CD4-positive, CD25-positive, alpha-beta regulatory T cell (primary cell): ENCODE measurements around the gene RAB17. TPM values are rescaled to one million over a fixed set of nuclear protein-coding genes. Genes with fewer than 3 reads are reported as not detected.

ENCODE experiments used
- ATAC-seq, 2 donors: fragments of 150-1000 bp; cut with Tn5 transposase; one replicate each; pipeline ENCODE4 v1.10.0; 2021; ENCODE audit warnings: low read depth in 2 of 2, moderate number of reproducible peaks in 2 of 2, moderate library complexity in 1 of 2
- DNase-seq, 3 donors: peaks; one replicate each; pipeline versions ENCODE4 v3.0.0 to v3.0.0-alpha.2; 2012 to 2022; ENCODE audit warnings: mixed read lengths in 1 of 3
- H3K27ac ChIP-seq: one replicate; pipeline ENCODE4 v1.7.0; 2013; ENCODE audit warnings: mild to moderate bottlenecking, low read length; ENCODE audit not compliant: insufficient read depth, poor library complexity, severe bottlenecking
- H3K27me3 ChIP-seq: one replicate; pipeline ENCODE4 v1.7.0; 2013; ENCODE audit warnings: low read length; ENCODE audit not compliant: control insufficient read depth, insufficient read depth
- H3K36me3 ChIP-seq: one replicate; pipeline ENCODE4 v1.7.0; 2013; ENCODE audit warnings: mild to moderate bottlenecking, low read length, moderate library complexity; ENCODE audit not compliant: control insufficient read depth, insufficient read depth
- H3K4me1 ChIP-seq: 2 replicates; pipeline ENCODE4 v1.7.0; 2013; ENCODE audit warnings: mild to moderate bottlenecking, low read length; ENCODE audit not compliant: insufficient read depth, control insufficient read depth, poor library complexity, severe bottlenecking
- H3K4me3 ChIP-seq: one replicate; pipeline ENCODE4 v1.7.0; 2013; ENCODE audit warnings: low read depth, mild to moderate bottlenecking, low read length, moderate library complexity
- H3K9me3 ChIP-seq, 2 experiments: 1 replicate in 1 of 2; 2 replicates in 1 of 2; pipeline ENCODE4 v1.7.0; 2013; ENCODE audit warnings: low read length in 2 of 2, mild to moderate bottlenecking in 1 of 2, moderate library complexity in 1 of 2; ENCODE audit not compliant: control insufficient read depth in 2 of 2
- H3K27ac Mint-ChIP-seq, 3 donors: one replicate each; pipeline ENCODE4 v1.8.0; 2020 to 2022; ENCODE audit warnings: mild to moderate bottlenecking in 3 of 3, mixed read lengths in 3 of 3, moderate library complexity in 2 of 3
- H3K27me3 Mint-ChIP-seq: one replicate; pipeline ENCODE4 v1.8.0; 2022; ENCODE audit warnings: mild to moderate bottlenecking, mixed read lengths
- H3K36me3 Mint-ChIP-seq: one replicate; pipeline ENCODE4 v1.8.0; 2020; ENCODE audit warnings: mixed read lengths
- H3K4me1 Mint-ChIP-seq, 4 donors: one replicate each; pipeline ENCODE4 v1.8.0; 2020 to 2022; ENCODE audit warnings: mixed read lengths in 4 of 4, mild to moderate bottlenecking in 1 of 4
- H3K4me3 Mint-ChIP-seq, 4 donors: one replicate each; pipeline ENCODE4 v1.8.0; 2020 to 2022; ENCODE audit warnings: mild to moderate bottlenecking in 4 of 4, mixed read lengths in 4 of 4, moderate library complexity in 3 of 4
- H3K9me3 Mint-ChIP-seq, 7 donors: one replicate each; pipeline ENCODE4 v1.8.0; 2020 to 2022; ENCODE audit warnings: mixed read lengths in 7 of 7, mild to moderate bottlenecking in 3 of 7, moderate library complexity in 2 of 7
- polyA plus RNA-seq, 4 donors: library from polyadenylated mRNA; unstranded; fragments of 300-500 nt; fragmentation: Illumina TruSeq; gene quantifications; one replicate each; pipeline ENCODE4 v1.2.3, GENCODE V29; 2021
- total RNA-seq: library from RNA; stranded (reverse); gene quantifications from one replicate; pipeline ENCODE4 v1.2.3, GENCODE V29; 2022

Gene RAB17
- total and polyA plus RNA-seq, 5 donors from 2014 or later = not detected

DNA sequence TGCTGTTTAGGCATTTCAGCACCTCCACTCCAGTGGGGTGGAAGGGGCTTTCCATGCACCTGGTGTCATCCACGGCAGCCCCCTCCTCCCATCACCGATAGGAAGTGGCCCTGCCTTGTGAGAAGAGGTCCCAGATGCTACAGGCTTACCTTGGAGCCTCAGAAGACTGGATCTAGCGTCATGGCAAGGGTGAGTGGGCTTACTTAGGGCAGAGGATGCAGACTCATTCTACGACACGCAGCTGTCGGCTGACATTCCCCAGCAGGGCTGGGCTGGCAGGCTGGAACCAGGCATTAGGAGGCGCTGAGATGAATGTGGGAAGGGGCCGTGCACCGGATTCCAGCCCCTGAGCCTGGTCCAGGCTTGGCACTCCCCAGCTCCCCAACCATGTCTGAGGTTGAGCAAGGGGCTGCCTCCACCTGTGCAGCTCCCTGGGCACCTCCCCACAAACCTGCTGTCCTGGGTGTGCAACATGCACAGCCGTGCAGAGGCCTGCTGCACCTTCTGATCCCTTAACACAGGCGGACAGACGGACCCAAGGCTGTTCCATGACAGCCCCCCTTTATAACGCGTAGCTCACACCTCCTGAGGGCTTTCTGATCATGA, 25.9 kb downstream of the RAB17 start:
- ATAC-seq = no peak
- Mint-ChIP-seq H3K9me3 (peaks cover 0 to 3% (median 0%) of the 10 kb centered on the region in 7 donors), H3K27ac (no peak overlapping the region)

DNA sequence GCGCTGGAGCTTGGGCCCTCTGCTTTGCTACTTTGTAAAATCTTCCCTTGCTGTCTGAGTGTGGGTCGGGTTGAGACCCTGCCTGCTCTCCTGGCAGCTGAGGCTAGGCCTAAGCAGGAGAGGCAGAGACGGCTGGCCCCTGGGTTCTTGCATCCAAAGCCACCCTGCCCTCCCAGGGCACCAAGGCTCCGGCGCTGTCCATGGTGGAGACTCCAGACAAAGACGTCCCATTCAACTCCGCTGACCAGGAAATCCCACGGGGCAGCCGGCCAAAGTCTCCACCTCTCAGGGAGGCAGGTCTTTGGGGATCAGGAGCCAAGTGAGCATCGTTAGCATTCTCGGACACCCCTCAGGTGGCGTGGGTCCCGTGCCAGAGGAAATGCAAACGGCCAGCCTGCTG, 26.7 kb downstream of the RAB17 start:
- no peaks in the 10 kb centered on the region for H3K9me3 ChIP-seq
- H3K9me3 Mint-ChIP-seq = peaks cover 0 to 3% (median 0%) of the 10 kb centered on the region in 7 donors
- no peak overlapping the region for H3K27ac ChIP-seq
- H3K4me3 ChIP-seq = no peak overlapping the region
- H3K4me3 Mint-ChIP-seq = no peak overlapping the region
- H3K36me3 Mint-ChIP-seq = no peaks in the 10 kb centered on the region
- no peaks in the 10 kb centered on the region for H3K36me3 ChIP-seq
- no peaks in the 10 kb centered on the region for H3K4me1 Mint-ChIP-seq
- no peak for ATAC-seq
- DNase-seq = no peak
- H3K4me1 ChIP-seq = no peaks in the 10 kb centered on the region
- H3K27me3 Mint-ChIP-seq = peaks cover 5% of the 10 kb centered on the region
- no peaks in the 10 kb centered on the region for H3K27me3 ChIP-seq
- H3K27ac Mint-ChIP-seq = no peak overlapping the region

More for the DNA sequence above, 25.9 kb downstream of the RAB17 start:
- no peak overlapping the region for H3K27ac ChIP-seq
- no peaks in the 10 kb centered on the region for H3K4me1 Mint-ChIP-seq
- H3K4me3 ChIP-seq = no peak overlapping the region
- no peaks in the 10 kb centered on the region for H3K36me3 ChIP-seq
- no peaks in the 10 kb centered on the region for H3K36me3 Mint-ChIP-seq
- H3K27me3 Mint-ChIP-seq = no peaks in the 10 kb centered on the region
- H3K4me1 ChIP-seq = no peaks in the 10 kb centered on the region
- no peak overlapping the region for H3K4me3 Mint-ChIP-seq
- H3K27me3 ChIP-seq = no peaks in the 10 kb centered on the region
- H3K9me3 ChIP-seq = no peaks in the 10 kb centered on the region
- DNase-seq = no peak

DNA sequence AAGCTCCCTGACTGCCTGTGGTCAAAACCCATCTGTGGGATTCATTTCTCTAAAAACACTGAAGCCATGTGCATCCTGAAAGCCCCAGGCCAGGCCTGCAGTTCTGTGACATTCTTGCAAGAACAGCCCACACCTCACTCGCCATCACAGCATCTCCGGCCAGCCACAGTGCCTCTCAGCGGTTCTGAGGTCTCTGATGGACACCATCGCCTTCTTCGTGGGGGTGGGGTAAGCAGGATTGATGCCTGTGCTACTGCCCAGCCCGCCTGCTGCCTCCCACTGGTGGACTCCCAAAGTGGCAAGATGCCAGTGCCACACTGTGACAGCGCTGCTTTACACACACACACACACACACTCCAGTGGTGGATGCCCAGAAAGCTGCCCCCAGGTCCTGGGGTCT, 29.3 kb downstream of the RAB17 start:
- no peaks in the 10 kb centered on the region for H3K36me3 ChIP-seq
- H3K4me3 Mint-ChIP-seq = no peak overlapping the region
- H3K27ac ChIP-seq = no peak overlapping the region
- peaks cover 0 to 3% of the 10 kb centered on the region in 2 experiments for H3K9me3 ChIP-seq
- H3K36me3 Mint-ChIP-seq = peaks cover under 1% of the 10 kb centered on the region
- no peaks in the 10 kb centered on the region for H3K4me1 ChIP-seq
- H3K9me3 Mint-ChIP-seq = peaks cover 0 to 5% (median under 1%) of the 10 kb centered on the region in 7 donors
- no peak overlapping the region for H3K27ac Mint-ChIP-seq
- H3K4me3 ChIP-seq = no peak overlapping the region
- peaks cover 3% of the 10 kb centered on the region for H3K27me3 ChIP-seq
- H3K27me3 Mint-ChIP-seq = peaks cover 23% of the 10 kb centered on the region
- no peak for DNase-seq
- no peak for ATAC-seq
- H3K4me1 Mint-ChIP-seq = peaks cover 0 to 9% (median 4%) of the 10 kb centered on the region in 4 donors

DNA sequence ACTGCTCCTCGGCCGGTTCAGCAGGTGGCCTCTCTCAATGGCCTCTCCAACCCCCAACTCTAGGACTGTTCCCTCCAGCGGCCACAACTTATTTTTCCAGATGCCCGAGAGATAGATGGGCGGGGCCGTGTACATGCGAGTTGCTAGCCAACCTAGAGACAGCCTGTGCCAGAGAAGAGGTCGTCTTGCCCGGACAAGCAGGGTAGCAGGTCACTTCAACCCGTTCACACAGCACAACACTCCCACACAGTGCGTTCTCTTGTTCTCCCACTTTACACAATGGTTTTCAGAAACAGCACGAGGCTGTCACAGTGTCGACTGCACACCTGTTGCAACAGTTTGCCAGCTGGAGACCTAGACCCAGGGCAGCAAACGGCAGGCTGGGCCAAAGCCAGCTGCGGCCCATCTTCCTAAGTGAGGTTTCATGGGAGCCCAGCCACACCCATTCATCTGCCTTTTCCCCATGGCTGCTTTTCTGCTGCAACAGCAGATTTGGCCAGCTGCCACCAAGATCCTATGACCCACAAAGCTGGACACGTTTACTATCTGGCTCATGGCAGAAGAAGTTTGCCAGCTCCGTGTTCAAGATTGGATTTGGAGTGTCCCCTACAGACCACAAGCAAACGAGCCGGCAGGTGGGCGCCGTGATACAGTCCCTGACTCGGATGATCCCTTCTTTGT, 31.4 kb downstream of the RAB17 start:
- Histone ChIP-seq H3K27ac (no peak overlapping the region), H3K4me1 (no peaks in the 10 kb centered on the region), H3K9me3 (peaks cover 7 to 12% of the 10 kb centered on the region in 2 experiments), H3K27me3 (peaks cover 6% of the 10 kb centered on the region), H3K4me3 (no peak overlapping the region), H3K36me3 (no peaks in the 10 kb centered on the region)
- no peak for ATAC-seq
- H3K9me3 Mint-ChIP-seq = peaks cover 0 to 11% (median 5%) of the 10 kb centered on the region in 7 donors
- no peak overlapping the region for H3K4me3 Mint-ChIP-seq
- H3K36me3 Mint-ChIP-seq = peaks cover 4% of the 10 kb centered on the region
- no peak overlapping the region for H3K27ac Mint-ChIP-seq
- no peak for DNase-seq
- H3K27me3 Mint-ChIP-seq = peaks cover 28% of the 10 kb centered on the region
- peaks cover 0 to 10% (median 4%) of the 10 kb centered on the region in 4 donors for H3K4me1 Mint-ChIP-seq

DNA sequence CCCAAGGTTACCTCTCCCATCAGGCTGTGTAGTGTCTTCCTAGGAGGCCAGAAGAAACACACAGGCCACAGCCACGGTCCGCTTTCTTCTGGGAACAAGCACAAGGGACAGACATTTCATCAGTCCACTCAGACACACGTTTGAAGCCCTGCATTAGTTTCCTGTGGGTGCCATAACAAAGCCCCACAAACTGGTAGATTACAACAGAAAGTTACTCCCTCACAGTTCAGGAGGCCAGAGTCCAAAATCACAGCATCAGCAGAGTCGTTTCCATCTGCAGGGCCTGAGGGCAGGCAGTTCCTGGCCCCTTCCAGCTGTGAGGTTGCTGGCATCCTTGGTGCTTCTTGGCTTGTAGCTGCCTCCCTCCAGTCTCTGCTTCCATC, 32.9 kb downstream of the RAB17 start:
- peaks cover 7 to 12% of the 10 kb centered on the region in 2 experiments for H3K9me3 ChIP-seq
- H3K36me3 Mint-ChIP-seq = peaks cover 4% of the 10 kb centered on the region
- peaks cover 6% of the 10 kb centered on the region for H3K27me3 ChIP-seq
- peak overlapping the region in 2 of 3 donors; percentile 16 to 23 for H3K27ac Mint-ChIP-seq
- no peak overlapping the region for H3K4me3 ChIP-seq
- peaks cover 28% of the 10 kb centered on the region for H3K27me3 Mint-ChIP-seq
- no peaks in the 10 kb centered on the region for H3K36me3 ChIP-seq
- no peak overlapping the region for H3K27ac ChIP-seq
- peaks cover 0 to 12% (median 4%) of the 10 kb centered on the region in 4 donors for H3K4me1 Mint-ChIP-seq
- no peaks in the 10 kb centered on the region for H3K4me1 ChIP-seq
- no peak for DNase-seq
- ATAC-seq = peak in 1 of 2 donors; percentile 4
- peak overlapping the region in 2 of 4 donors; percentile 11 to 61 for H3K4me3 Mint-ChIP-seq
- H3K9me3 Mint-ChIP-seq = peaks cover 0 to 12% (median 5%) of the 10 kb centered on the region in 7 donors

DNA sequence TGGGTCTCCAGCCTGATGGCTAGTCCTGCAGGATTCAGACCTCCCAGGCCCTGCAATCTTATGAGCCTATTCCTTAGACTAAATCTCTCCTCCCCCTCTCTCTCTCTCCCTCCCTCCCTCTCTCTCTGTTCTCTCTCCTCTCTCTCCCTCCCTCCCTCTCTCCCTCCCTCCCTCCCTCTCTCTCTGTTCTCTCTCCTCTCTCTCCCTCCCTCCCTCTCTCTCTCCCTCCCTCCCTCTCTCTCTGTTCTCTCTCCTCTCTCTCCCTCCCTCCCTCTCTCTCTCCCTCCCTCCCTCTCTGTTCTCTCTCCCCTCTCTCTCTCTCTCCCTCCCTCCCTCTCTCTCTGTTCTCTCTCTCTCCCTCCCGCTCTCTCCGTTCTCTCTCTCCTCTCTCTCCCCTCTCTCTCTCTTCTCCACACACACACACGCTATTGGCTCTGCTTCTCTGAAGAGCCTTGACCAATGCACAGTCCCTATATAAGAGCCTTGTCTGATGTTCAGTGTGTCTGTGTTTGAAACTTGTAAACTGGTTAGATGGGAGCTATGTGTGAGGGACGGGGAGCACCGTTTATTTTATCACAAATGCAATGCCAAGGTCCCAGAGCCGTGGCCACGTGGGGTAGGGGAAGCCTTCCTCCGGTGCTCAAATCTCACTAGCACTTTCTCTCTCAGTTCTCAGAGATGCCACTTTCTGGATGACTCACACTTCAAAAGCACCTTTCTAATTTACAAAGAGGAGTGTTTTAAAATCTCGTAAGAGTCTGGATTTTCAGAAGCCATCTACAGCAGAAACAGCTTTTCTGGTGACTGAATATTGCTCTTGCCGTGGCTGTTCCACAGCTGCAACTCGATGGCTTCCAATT, 33.5 kb downstream of the RAB17 start:
- peaks cover 6% of the 10 kb centered on the region for H3K27me3 ChIP-seq
- H3K27me3 Mint-ChIP-seq = peaks cover 28% of the 10 kb centered on the region

DNA sequence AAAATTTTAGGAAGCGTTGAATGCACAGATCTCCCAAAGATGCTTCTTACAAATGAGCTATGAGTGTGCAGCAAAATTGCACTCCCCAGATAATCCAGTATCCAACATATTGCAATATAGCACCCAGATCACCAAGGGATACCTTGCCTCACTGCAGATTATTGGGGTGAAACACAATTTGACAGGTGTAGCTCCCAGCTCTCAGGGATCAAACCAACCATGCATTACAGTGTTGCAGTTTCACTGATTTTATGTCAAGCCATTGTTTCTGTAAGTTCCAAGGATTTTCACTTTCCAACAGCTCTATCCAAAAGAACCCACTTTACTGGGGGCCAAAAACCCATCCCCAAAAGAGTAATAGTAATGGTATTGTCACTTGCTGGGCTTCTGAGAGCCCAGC, 35.0 kb downstream of the RAB17 start:
- Mint-ChIP-seq H3K4me1 (peaks cover 0 to 12% (median 4%) of the 10 kb centered on the region in 4 donors), H3K27me3 (peaks cover 28% of the 10 kb centered on the region), H3K4me3 (no peak overlapping the region), H3K9me3 (peaks cover 0 to 12% (median 5%) of the 10 kb centered on the region in 7 donors), H3K27ac (no peak overlapping the region), H3K36me3 (peaks cover 4% of the 10 kb centered on the region)
- DNase-seq (no peak), ATAC-seq (no peak)
- no peaks in the 10 kb centered on the region for H3K36me3 ChIP-seq
- H3K9me3 ChIP-seq = peaks cover 7 to 12% of the 10 kb centered on the region in 2 experiments
- no peaks in the 10 kb centered on the region for H3K4me1 ChIP-seq
- H3K4me3 ChIP-seq = no peak overlapping the region
- H3K27me3 ChIP-seq = peaks cover 6% of the 10 kb centered on the region
- no peak overlapping the region for H3K27ac ChIP-seq

More for the DNA sequence above, 33.5 kb downstream of the RAB17 start:
- Mint-ChIP-seq H3K9me3 (peaks cover 0 to 12% (median 5%) of the 10 kb centered on the region in 7 donors), H3K4me1 (peaks cover 0 to 12% (median 4%) of the 10 kb centered on the region in 4 donors), H3K4me3 (peak overlapping the region in 2 of 4 donors; percentile 11 to 61), H3K27ac (peak overlapping the region in 1 of 3 donors; percentile 16), H3K36me3 (peaks cover 4% of the 10 kb centered on the region)
- no peaks in the 10 kb centered on the region for H3K36me3 ChIP-seq
- H3K27ac ChIP-seq = no peak overlapping the region
- ATAC-seq = peak; percentile 73 to 76
- H3K4me1 ChIP-seq = no peaks in the 10 kb centered on the region
- DNase-seq = peak in 1 of 3 donors; percentile 69
- peaks cover 7 to 12% of the 10 kb centered on the region in 2 experiments for H3K9me3 ChIP-seq
- no peak overlapping the region for H3K4me3 ChIP-seq
